ENCODE results near the gene GNPDA1.

The GNPDA1 gene

GRCh38 chr5:141951332-141951781 is 61.5 kb downstream of the GNPDA1 start:
- peak; percentile 30 for DNase-seq
